ENCODE data around the gene DCST1.

- TF ChIP-seq EZH2 (IDR thresholded peaks at IDR 0.05; ENCODE audit: low read depth) (no peak), CTCF (conservative IDR thresholded peaks at IDR 0.05) (no peak)
Observed at GRCh38 chr1:155009221-155009711, 24.4 kb upstream of the DCST1 start.
